Astrocyte of the spinal cord (primary cell): ENCODE results near the gene PACS1.

Source experiments
- DNase-seq: peaks from one replicate; pipeline ENCODE4 v3.0.0; 2011; ENCODE audit warnings: low read depth, low spot score
- H3K4me3 ChIP-seq: 2 replicates; pipeline ENCODE4 v1.5.1; 2011; ENCODE audit warnings: low read depth, mild to moderate bottlenecking, low read length, moderate library complexity
- in situ Hi-C: cut with HindIII; loops from 2 replicates; pipeline ENCODE4 v1.10.0; 2017; ENCODE audit warnings: low sequenced_read_pairs
- TF ChIP-seq, protein P1 (sequence below): IDR thresholded peaks from 2 replicates; pipeline ENCODE4 v1.5.1; 2012; ENCODE audit warnings: low read depth, mild to moderate bottlenecking, low read length, inconsistent platforms

PACS1 gene

DNA sequence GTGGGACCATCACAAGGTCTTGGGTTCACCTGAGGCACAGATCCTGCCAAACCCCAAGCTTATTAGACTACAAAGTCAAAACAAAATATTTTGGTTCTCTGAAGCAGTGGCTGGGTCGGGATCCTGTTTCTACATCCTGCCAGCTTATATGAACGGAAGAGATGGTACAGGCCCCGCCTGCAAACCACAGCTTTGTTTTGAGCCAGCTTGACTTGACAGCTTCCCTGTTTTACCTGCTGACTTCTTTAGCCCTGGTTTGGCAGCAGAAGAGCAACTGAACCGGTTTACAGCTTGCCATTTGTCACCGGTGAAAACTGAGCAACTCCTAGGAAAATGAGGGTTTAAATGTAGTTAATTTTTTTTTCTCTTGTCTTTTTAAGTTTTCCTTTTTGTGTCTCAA lies 11.4 kb downstream of the PACS1 start:
- H3K4me3 ChIP-seq, result no peak overlapping the region
- in situ Hi-C loops, result no loop called here
- TF ChIP-seq, protein P1, sequence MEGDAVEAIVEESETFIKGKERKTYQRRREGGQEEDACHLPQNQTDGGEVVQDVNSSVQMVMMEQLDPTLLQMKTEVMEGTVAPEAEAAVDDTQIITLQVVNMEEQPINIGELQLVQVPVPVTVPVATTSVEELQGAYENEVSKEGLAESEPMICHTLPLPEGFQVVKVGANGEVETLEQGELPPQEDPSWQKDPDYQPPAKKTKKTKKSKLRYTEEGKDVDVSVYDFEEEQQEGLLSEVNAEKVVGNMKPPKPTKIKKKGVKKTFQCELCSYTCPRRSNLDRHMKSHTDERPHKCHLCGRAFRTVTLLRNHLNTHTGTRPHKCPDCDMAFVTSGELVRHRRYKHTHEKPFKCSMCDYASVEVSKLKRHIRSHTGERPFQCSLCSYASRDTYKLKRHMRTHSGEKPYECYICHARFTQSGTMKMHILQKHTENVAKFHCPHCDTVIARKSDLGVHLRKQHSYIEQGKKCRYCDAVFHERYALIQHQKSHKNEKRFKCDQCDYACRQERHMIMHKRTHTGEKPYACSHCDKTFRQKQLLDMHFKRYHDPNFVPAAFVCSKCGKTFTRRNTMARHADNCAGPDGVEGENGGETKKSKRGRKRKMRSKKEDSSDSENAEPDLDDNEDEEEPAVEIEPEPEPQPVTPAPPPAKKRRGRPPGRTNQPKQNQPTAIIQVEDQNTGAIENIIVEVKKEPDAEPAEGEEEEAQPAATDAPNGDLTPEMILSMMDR, result no peak
- no peak for DNase-seq

DNA sequence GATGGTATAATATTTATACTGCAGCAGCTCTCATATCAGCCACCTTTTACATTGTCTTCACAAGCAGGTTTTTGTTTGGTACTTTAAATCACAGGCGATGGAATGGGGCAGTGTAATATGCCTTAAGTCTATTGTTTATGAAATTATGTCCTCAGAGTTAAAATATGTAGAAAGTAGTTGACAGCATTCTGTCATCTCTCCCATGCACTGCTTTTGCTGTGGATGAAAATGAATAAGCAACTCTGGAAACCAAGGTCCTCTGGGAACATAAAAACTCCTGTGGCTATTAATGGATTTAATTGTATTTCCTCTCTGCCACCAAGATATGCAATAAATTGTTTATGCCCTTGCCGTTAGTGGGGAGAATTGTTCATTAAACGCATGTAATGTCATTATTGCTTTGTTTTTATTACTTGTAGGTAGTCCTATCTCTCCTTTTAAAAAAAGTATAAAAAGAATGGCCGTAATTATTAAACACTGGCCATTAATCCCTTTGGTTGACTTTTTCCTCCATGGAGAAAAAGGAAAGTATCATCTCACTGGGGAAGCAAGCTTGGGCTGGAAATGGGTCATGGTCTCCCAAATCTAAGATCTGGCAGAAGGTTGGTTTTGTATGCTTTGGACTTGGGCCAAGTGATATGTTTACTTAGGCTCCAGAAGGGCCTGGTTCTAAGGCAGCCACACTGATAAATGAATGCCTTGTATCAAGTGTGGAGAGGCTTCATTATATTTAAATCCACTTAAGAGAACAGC lies 13.1 kb downstream of the PACS1 start:
- in situ Hi-C loops, result no loop called here
- TF ChIP-seq, protein P1, result no peak
- DNase-seq, result no peak
- H3K4me3 ChIP-seq, result no peak overlapping the region

DNA sequence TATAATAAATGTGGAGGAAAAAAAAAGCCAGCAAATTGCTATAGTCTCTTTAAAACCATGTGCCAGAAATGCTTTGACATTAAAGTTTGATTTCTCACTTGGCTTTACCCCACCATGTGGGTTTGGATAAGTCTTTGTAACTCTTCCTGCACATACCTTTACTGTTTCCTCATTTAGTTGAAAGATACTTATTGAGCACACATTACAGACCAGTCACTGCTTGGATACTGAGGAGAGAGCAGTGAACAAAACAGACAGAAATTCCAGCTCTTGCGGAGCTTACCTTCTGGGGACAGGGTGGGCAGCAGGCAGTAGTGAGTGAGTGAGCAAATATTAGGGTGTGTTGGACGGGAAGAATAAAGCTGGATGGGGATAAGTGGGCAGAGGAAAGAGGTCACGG lies 13.7 kb downstream of the PACS1 start:
- no peak for DNase-seq
- TF ChIP-seq, protein P1, result no peak
- H3K4me3 ChIP-seq, result no peak overlapping the region
- in situ Hi-C loops, result no loop called here

DNA sequence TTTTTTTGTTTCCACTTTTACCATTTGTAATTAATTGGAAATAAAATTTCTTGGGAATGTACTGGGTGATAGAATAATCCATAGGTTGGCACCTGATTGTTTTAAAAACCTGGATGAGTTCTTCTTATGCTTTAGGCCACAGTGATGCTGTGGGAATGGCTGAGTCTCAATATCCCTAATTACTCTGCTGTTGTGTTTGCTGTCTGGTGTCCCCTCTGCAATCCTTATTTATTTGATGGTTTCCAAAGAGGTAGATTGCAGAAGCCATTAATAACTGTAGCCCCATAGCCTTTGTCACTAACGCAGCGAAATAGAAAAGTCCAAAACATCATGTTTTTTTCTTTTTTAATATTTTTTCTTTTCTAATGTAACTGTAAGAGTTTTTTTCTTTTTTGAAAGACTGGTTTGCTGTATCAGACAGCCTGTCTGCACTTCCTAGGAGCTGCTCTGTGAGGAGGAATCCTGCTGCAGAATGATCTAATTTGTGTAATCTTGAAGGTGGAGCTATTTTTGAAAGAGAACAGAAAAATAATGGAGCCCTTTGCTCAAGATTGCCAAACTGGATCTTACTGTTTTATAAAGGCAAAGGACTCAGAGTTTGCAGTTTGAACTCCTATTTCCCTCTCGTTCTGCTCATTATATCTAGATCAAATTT lies 14.9 kb downstream of the PACS1 start:
- TF ChIP-seq, protein P1, result no peak
- no peak for DNase-seq
- H3K4me3 ChIP-seq, result no peak overlapping the region
- in situ Hi-C loops, result no loop called here

DNA sequence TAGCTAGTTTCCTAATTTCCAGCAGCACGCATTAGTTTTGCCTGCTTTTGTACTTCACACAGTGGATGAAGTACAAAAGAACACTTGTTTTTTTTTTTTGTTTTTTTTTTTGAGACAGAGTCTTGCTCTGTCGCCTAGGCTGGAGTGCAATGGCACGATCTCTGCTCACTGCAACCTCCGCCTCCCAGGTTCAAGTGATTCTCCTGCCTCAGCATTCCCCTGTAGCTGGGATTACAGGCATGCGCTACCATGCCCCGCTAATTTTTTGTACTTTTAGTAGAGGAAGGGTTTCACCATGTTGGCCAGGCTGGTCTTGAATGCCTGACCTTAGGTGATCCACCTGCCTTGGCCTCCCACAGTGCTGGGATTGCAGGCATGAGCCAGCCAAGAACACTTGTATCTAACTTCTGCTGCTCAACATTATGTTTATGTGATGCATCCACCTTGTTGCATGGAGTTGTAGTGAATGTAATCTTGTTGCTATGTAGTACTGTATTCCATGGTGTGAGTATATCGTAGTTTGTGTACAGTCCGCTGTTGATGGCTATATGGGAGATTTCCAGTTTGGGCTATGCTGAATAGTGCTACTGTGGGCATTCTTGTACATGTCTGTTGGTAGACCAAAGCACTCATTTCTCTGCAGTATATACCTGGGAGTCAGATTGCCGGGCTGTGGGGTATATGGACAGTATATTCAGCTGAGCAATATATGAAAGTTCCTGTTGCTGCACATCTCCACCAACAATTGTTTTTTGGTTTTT lies 17.3 kb downstream of the PACS1 start:
- H3K4me3 ChIP-seq, result no peak overlapping the region
- TF ChIP-seq, protein P1, result no peak
- no peak for DNase-seq
- in situ Hi-C loops, result no loop called here

DNA sequence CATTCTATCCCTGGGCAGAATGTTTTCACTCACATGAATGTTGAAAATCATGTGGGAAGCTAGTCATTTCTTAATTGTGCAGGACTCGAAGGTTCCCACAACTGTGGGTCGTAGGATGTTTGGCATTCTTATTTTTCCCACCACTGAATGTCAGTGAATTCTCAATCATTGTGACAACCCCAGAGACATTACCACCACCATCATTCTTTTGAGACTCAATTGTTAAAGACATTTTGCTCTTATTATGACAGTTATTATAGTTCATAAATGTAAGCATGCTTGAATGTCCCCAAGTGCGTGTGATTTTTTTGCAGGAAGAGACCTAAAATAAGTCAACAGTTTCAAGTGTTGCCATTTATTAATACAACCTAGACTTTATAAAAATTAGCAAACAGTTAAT lies 19.0 kb downstream of the PACS1 start:
- TF ChIP-seq, protein P1, result no peak
- in situ Hi-C loops, result no loop called here
- no peak for DNase-seq
- H3K4me3 ChIP-seq, result no peak overlapping the region
